ENCODE measurements around the gene CHRNA4.

GRCh38 chr20:63377256-63377941, 16.2 kb upstream of the CHRNA4 start:
- no peak for TF ChIP-seq EZH2 (IDR thresholded peaks at IDR 0.05; ENCODE audit: borderline replicate concordance, low read depth, low read length, severe bottlenecking)
- no peak for TF ChIP-seq POLR2A (IDR thresholded peaks at IDR 0.05; ENCODE audit: low read depth, low read length)
- TF ChIP-seq CTCF (IDR thresholded peaks at IDR 0.05; ENCODE audit: extremely low read depth in 1 of 2, insufficient read depth in 1 of 2, low read depth in 1 of 2, low read length in 2 of 2): no peak
- TF ChIP-seq MAX (IDR thresholded peaks at IDR 0.05; ENCODE audit: insufficient read depth, insufficient read length): no peak
- TF ChIP-seq MYC (IDR thresholded peaks at IDR 0.05; ENCODE audit: low read depth, low read length): no peak
- no peak for TF ChIP-seq POLR2AphosphoS5 (IDR thresholded peaks at IDR 0.05; ENCODE audit: insufficient read depth, low read depth, low read length)
- TF ChIP-seq GATA2 (IDR thresholded peaks at IDR 0.05; ENCODE audit: insufficient read depth, insufficient read length, low read depth, low read length): no peak
- no peak for TF ChIP-seq JUN (IDR thresholded peaks at IDR 0.05; ENCODE audit: borderline replicate concordance, insufficient read depth, insufficient read length, low read depth)

All from endothelial cell of umbilical vein (primary cell).